ENCODE results near the gene PCBD2.
"Not testable (repeated sequence)": the region's sequence is repeated elsewhere in the genome, so short reads cannot be mapped to it uniquely, and the experiment has no call there.

Gene PCBD2

GRCh38 chr5:134963098-134963497 lies 58.2 kb downstream of the PCBD2 start:
- no peak for DNase-seq (ENCODE audit: low read depth)

- no peak for DNase-seq (ENCODE audit: low read depth)
These were observed 59.7 kb downstream of the PCBD2 start for GRCh38 chr5:134964359-134965270.

GRCh38 chr5:134965271-134965825 lies 60.4 kb downstream of the PCBD2 start:
- DNase-seq (ENCODE audit: low read depth) = no peak

- no peak for DNase-seq (ENCODE audit: low read depth)
These were observed 62.7 kb downstream of the PCBD2 start, which contains the start of gene CATSPER3 for GRCh38 chr5:134967607-134968006. Gene CATSPER3, plus strand, starts transcription at chr5:134967907. Its CDS starts 85 bp downstream, at chr5:134967992.

GRCh38 chr5:134968055-134968454 lies 63.1 kb downstream of the PCBD2 start:
- DNase-seq (ENCODE audit: low read depth) = no peak

GRCh38 chr5:134969166-134969565 lies 64.2 kb downstream of the PCBD2 start:
- DNase-seq (ENCODE audit: low read depth) = no peak

GRCh38 chr5:134975078-134975715 lies 70.3 kb downstream of the PCBD2 start:
- DNase-seq (ENCODE audit: low read depth) = no peak

GRCh38 chr5:134975843-134976242 lies 70.9 kb downstream of the PCBD2 start:
- DNase-seq (ENCODE audit: low read depth) = no peak

GRCh38 chr5:134976841-134977240 lies 71.9 kb downstream of the PCBD2 start:
- no peak for DNase-seq (ENCODE audit: low read depth)

GRCh38 chr5:134979416-134979815 lies 74.5 kb downstream of the PCBD2 start:
- DNase-seq (ENCODE audit: low read depth) = no peak

GRCh38 chr5:134982230-134982629 lies 77.3 kb downstream of the PCBD2 start:
- DNase-seq (ENCODE audit: low read depth) = no peak

GRCh38 chr5:134989266-134989830 lies 84.4 kb downstream of the PCBD2 start:
- DNase-seq (ENCODE audit: low read depth) = no peak

- DNase-seq (ENCODE audit: low read depth) = not testable (repeated sequence)
These were observed 85.3 kb downstream of the PCBD2 start for GRCh38 chr5:134990183-134990582.

GRCh38 chr5:134992148-134992547 lies 87.2 kb downstream of the PCBD2 start:
- DNase-seq (ENCODE audit: low read depth) = no peak

- DNase-seq (ENCODE audit: low read depth) = no peak
These were observed 88.2 kb downstream of the PCBD2 start for GRCh38 chr5:134993161-134993560.

GRCh38 chr5:134994560-134995156 lies 89.7 kb downstream of the PCBD2 start:
- no peak for DNase-seq (ENCODE audit: low read depth)

GRCh38 chr5:134995850-134996402 lies 91.0 kb downstream of the PCBD2 start:
- DNase-seq (ENCODE audit: low read depth) = no peak

- no peak for DNase-seq (ENCODE audit: low read depth)
These were observed 92.1 kb downstream of the PCBD2 start for GRCh38 chr5:134997015-134997414.

GRCh38 chr5:134998068-134998467 lies 93.1 kb downstream of the PCBD2 start:
- DNase-seq (ENCODE audit: low read depth) = not testable (repeated sequence)

GRCh38 chr5:135004376-135004775 lies 99.4 kb downstream of the PCBD2 start:
- no peak for DNase-seq (ENCODE audit: low read depth)

- no peak for DNase-seq (ENCODE audit: low read depth)
These were observed 100.1 kb downstream of the PCBD2 start for GRCh38 chr5:135005076-135005475.

GRCh38 chr5:135007305-135007704 lies 102.4 kb downstream of the PCBD2 start:
- DNase-seq (ENCODE audit: low read depth) = no peak
